Measurements from ENCODE around the gene STX1B. TPM values are rescaled to one million over a fixed set of nuclear protein-coding genes. Genes with fewer than 3 reads are reported as not detected.

STX1B gene
- total and polyA plus RNA-seq, 8 donors: 0.16 to 2.4 (median 0.80) TPM

DNA sequence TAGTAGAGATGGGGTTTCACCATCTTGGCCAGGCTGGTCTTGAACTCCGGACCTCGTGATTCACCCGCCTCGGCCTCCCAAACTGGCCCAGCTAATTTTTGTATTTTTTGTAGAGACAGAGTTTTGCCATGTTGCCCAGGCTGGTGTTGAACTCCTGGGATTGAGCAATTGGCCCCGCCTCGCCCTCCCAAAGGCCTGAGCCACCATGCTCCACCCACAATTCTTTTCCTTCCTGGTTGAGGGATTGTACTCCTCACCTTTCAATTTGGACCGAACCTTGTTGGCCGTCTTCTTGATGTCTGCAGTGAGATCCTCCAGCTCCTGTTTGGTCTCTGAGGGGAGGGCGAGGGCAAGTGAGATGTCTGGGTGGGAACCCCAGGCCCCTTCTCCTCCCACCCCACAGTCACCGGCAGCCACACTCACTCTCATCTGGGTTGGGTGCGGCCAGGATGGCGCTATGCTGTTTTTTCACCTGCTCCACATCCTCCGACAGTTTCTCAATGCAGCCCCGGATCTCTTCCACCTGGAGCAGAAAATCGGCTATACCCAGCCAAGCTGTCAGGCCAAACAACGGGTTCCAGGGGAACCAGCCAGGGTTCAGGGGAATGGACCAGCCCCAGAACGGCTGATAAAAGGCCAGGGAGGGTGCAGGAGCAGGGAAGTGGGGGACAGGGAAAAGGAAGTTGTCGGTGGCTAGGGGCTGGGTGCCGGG lies 9.6 kb downstream of the STX1B start:
- WGBS, 2 donors: 85 to 86% methylated on average over 19 of the region's 19 CpGs
- ATAC-seq (no peak), DNase-seq (no peak), FAIRE-seq (no peak)
- TF ChIP-seq, protein P1, sequence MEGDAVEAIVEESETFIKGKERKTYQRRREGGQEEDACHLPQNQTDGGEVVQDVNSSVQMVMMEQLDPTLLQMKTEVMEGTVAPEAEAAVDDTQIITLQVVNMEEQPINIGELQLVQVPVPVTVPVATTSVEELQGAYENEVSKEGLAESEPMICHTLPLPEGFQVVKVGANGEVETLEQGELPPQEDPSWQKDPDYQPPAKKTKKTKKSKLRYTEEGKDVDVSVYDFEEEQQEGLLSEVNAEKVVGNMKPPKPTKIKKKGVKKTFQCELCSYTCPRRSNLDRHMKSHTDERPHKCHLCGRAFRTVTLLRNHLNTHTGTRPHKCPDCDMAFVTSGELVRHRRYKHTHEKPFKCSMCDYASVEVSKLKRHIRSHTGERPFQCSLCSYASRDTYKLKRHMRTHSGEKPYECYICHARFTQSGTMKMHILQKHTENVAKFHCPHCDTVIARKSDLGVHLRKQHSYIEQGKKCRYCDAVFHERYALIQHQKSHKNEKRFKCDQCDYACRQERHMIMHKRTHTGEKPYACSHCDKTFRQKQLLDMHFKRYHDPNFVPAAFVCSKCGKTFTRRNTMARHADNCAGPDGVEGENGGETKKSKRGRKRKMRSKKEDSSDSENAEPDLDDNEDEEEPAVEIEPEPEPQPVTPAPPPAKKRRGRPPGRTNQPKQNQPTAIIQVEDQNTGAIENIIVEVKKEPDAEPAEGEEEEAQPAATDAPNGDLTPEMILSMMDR (IDR thresholded peaks at IDR 0.05): no peak
- Histone ChIP-seq H3K9me3 (no peaks in the 10 kb centered on the region), H3K27me3 (no peaks in the 10 kb centered on the region), H3K27ac (no peak overlapping the region), H3K4me3 (no peak overlapping the region), H3K4me1 (peaks cover 3 to 4% (median 3%) of the 10 kb centered on the region in 3 donors), H3K36me3 (no peaks in the 10 kb centered on the region)
- intact Hi-C loops (cut with DNase I): no loop called here

GRCh38 chr16:30998852-30999761 lies 11.3 kb downstream of the STX1B start:
- FAIRE-seq: no peak
- intact Hi-C loops (cut with DNase I): no loop called here
- peak overlapping the region in 1 of 4 donors; percentile 63 for H3K27ac ChIP-seq

DNA sequence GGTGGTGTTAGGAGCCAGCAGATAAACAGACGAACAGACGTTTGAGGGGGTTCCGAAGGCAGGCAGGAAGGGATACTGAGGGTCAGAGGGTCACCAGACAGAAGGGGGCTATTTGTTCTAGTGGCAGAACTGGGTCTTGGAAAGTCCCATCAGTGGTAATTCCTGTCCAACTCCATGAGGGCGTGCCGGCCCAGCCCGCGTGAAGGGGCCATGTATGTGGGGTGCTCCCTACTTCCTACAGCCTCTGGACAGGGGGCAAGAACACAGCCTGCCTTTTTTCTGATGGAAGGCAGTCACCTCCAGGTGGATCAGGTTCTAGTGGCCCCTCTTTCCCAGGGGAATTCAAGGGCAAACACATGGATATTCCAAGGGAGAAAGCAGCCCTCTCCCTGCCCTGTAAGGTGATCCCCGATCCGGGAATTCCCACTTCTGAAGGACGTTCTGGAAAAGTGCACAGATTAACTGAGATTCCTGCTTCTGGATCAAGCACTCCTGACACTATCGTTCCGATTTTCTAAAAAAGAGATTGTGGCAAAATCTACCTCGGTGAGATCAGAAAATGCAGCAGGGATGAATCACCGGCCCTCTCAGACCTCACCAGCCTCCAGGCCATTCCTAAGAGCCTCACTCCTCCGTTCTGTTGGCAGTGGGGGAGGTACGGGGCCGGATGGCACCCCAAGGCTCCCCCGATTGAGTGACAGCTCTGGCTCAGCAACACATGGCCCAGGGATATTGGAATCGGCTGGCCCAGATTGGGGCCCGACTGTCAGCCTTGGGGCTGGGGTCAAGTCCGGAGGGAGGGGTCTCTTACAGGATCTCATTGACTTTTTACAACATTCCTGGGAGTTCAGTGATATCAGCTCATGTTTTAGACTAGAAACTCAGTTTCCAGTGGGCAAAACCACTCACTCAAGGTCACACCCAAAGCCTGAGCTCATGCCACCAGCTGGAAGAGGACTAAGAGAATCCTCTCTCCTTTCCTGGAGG lies 12.4 kb downstream of the STX1B start:
- Histone ChIP-seq H3K4me3 (peak overlapping the region; percentile 19 to 53 (median 36)), H3K27ac (peak overlapping the region in 3 of 4 donors; percentile 11 to 63 (median 17)), H3K9me3 (no peaks in the 10 kb centered on the region), H3K36me3 (no peaks in the 10 kb centered on the region), H3K4me1 (peaks cover 3 to 4% (median 3%) of the 10 kb centered on the region in 3 donors), H3K27me3 (no peaks in the 10 kb centered on the region)
- FAIRE-seq (no peak), DNase-seq (no peak), ATAC-seq (peak in 3 of 4 donors; percentile 3 to 28 (median 12))
- TF ChIP-seq, protein P1 (IDR thresholded peaks at IDR 0.05): no peak
- 66 to 72% methylated on average over 21 of the region's 21 CpGs for WGBS, 2 donors
- intact Hi-C loops (cut with DNase I): no loop called here

More at GRCh38 chr16:30998852-30999761, 11.3 kb downstream of the STX1B start:
- TF ChIP-seq, protein P1 (IDR thresholded peaks at IDR 0.05): no peak
- Histone ChIP-seq H3K9me3 (no peaks in the 10 kb centered on the region), H3K27me3 (no peaks in the 10 kb centered on the region), H3K4me3 (no peak overlapping the region), H3K4me1 (peaks cover 3 to 4% (median 3%) of the 10 kb centered on the region in 3 donors), H3K36me3 (no peaks in the 10 kb centered on the region)
- WGBS, 2 donors: 67 to 73% methylated on average over 6 of the region's 6 CpGs
- DNase-seq (no peak), ATAC-seq (no peak)

DNA sequence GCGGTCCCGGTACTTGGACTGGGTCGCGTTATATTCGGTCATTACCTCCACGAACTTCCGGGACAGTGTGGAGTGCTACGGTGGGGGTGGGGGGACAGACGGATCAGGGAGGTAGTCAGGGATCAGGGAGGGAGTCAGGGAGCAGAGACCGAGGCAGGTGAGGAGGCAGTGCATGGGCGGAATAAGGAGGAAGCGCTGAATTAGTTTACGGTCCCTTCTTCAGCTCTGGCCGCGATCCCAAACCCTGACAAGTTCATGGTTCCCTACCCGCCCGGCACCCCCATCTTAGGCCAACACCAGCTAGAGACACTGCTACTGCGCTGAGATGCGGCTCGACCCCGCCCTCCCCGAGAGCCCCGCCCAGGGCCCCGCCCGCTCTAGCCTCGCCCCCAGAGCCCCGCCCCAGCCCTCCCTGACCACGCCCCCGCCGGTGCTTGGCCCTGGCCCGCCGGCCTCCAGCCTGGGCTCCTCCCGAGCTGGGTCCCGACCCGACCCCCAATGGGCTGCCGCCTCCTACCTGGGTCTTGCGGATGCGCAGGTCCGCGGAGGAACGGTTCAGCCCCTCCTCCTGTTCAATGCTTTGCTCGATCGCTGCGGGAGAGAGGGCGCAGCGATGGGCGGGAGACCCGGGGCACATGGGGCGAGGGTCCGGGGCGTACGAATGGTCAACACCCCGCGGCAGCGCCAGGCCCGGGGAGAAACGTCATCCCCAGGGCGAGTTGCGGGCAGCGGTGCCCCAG lies 13.3 kb downstream of the STX1B start:
- H3K9me3 ChIP-seq: no peaks in the 10 kb centered on the region
- H3K27ac ChIP-seq: peak overlapping the region in 2 of 4 donors; percentile 60 to 63
- intact Hi-C loops (cut with DNase I): no loop called here
- no peak for FAIRE-seq
- H3K4me1 ChIP-seq: peaks cover 3 to 4% (median 3%) of the 10 kb centered on the region in 3 donors
- TF ChIP-seq, protein P1 (IDR thresholded peaks at IDR 0.05): no peak
- no peaks in the 10 kb centered on the region for H3K27me3 ChIP-seq
- peak overlapping the region; percentile 19 to 53 (median 36) for H3K4me3 ChIP-seq
- no peaks in the 10 kb centered on the region for H3K36me3 ChIP-seq
- WGBS, 2 donors: 2 to 4% methylated on average over 53 to 60 of the region's 60 CpGs
- peak; percentile 91 to 96 (median 96) for ATAC-seq
- DNase-seq: peak; percentile 75 to 95 (median 86)

Data from pancreas (tissue), 10 donors.